K562 (cell line): ENCODE results near the gene TMEM234. TPM values are rescaled to one million over a fixed set of nuclear protein-coding genes. Genes with fewer than 3 reads are reported as not detected.

ENCODE experiments used
- ATAC-seq: fragments of 200-7000 bp; cut with Tn5 transposase; 3 replicates; pipeline ENCODE4 v1.9.1; 2020; ENCODE audit warnings: moderate library complexity
- BruUV-seq: library from RNA; stranded (reverse); fragments of 400-500 nt; replicated peaks from 2 replicates; lab custom pipeline; 2021; lab: Mats Ljungman, UMichigan
- CTCF ChIA-PET: fragments of 300-600 bp; formaldehyde crosslinking; extraction: SDS; loops from one replicate; lab custom pipeline; 2021; ENCODE audit warnings: low intra/inter-chr PET ratio; lab: Yijun Ruan, JAX
- POLR2A ChIA-PET: fragments of 300-600, 350-650 bp; sonication (Branson Sonifier 250); formaldehyde crosslinking; extraction: SDS; loops from one replicate; lab custom pipeline; 2021; ENCODE audit warnings: antibody characterized with exemption, inconsistent platforms; lab: Yijun Ruan, JAX
- DNase-seq, 4 experiments: peaks; one replicate each; pipeline versions ENCODE4 v3.0.0 to v3.0.0-alpha.2; 2011 to 2018; ENCODE audit warnings: low spot score in 3 of 4, mixed read lengths in 3 of 4; ENCODE audit errors: extremely low read depth in 1 of 4
- FAIRE-seq: peaks from 2 replicates; lab custom pipeline; 2011; peaks lifted over from hg19 to GRCh38; lab: Jason Lieb, UNC
- H2AFZ ChIP-seq: 2 replicates; pipeline ENCODE4 v1.6.0; 2011; ENCODE audit warnings: low read depth, low read length, control low read depth, inconsistent platforms
- H3K27ac ChIP-seq: fragments of 200-600 bp; 3 replicates; pipeline ENCODE4 v1.8.0; 2011; ENCODE audit warnings: low read depth, mild to moderate bottlenecking, control low read depth, inconsistent platforms, low read length, moderate library complexity, mixed read lengths; ENCODE audit errors: extremely low read depth
- H3K27me3 ChIP-seq, 2 experiments: fragments of 300-600 bp in 1 of 2; 2 replicates in 1 of 2; 3 replicates in 1 of 2; pipeline versions ENCODE4 v1.6.0 to v1.8.0; 2011; ENCODE audit warnings: inconsistent platforms in 2 of 2, low read length in 2 of 2, mild to moderate bottlenecking in 1 of 2, mixed read lengths in 1 of 2, moderate library complexity in 1 of 2; ENCODE audit not compliant: control insufficient read depth in 2 of 2, insufficient read depth in 2 of 2
- H3K36me3 ChIP-seq: fragments of 300-600 bp; 3 replicates; pipeline ENCODE4 v1.8.0; 2011; ENCODE audit warnings: mild to moderate bottlenecking, low read length, inconsistent platforms; ENCODE audit not compliant: control insufficient read depth, insufficient read depth
- H3K4me1 ChIP-seq, 2 experiments: fragments of 200-600 bp in 1 of 2; replicated peaks in 1 of 2; 2 replicates in 1 of 2; 3 replicates in 1 of 2; pipeline versions ENCODE4 v1.5.1 to v1.8.0; 2011; ENCODE audit warnings: inconsistent platforms in 2 of 2, low read length in 2 of 2, mild to moderate bottlenecking in 1 of 2, mixed read lengths in 1 of 2, moderate library complexity in 1 of 2; ENCODE audit not compliant: control insufficient read depth in 2 of 2, insufficient read depth in 2 of 2
- H3K4me2 ChIP-seq: 2 replicates; pipeline ENCODE4 v1.6.1; 2011; ENCODE audit warnings: low read length, control low read depth, inconsistent platforms, mixed read lengths; ENCODE audit not compliant: insufficient read depth
- H3K4me3 ChIP-seq: fragments of 200-600 bp; sonication (generic), shearing (Covaris generic); 2 replicates; pipeline ENCODE4 v1.5.1; 2016; ENCODE audit warnings: control low read depth, inconsistent platforms
- H3K79me2 ChIP-seq: fragments of 200-600 bp; 3 replicates; pipeline ENCODE4 v1.8.0; 2011; ENCODE audit warnings: low read length, inconsistent platforms; ENCODE audit not compliant: control insufficient read depth, insufficient read depth
- H3K9ac ChIP-seq, 2 experiments: 2 replicates each; pipeline versions ENCODE4 v1.6.0 to v1.6.1; 2011; ENCODE audit warnings: low read depth in 2 of 2, low read length in 2 of 2, control low read depth in 1 of 2, inconsistent platforms in 1 of 2, mild to moderate bottlenecking in 1 of 2, mixed read lengths in 1 of 2; ENCODE audit not compliant: insufficient read depth in 1 of 2
- H3K9me1 ChIP-seq: one replicate; pipeline ENCODE4 v1.6.0; 2011; ENCODE audit warnings: inconsistent platforms, mild to moderate bottlenecking, low read length, moderate library complexity; ENCODE audit not compliant: control insufficient read depth, insufficient read depth
- H3K9me3 ChIP-seq: replicated peaks from 2 replicates; pipeline ENCODE4 v1.5.1; 2011; ENCODE audit warnings: low read depth, low read length, inconsistent platforms; ENCODE audit not compliant: control insufficient read depth, insufficient read depth
- H4K20me1 ChIP-seq: replicated peaks from 2 replicates; pipeline ENCODE4 v1.6.1; 2011; ENCODE audit warnings: low read length, inconsistent platforms, mixed read lengths; ENCODE audit not compliant: control insufficient read depth, insufficient read depth
- CBX2 ChIP-seq: fragments of 200-600 bp; sonication (generic); IDR thresholded peaks from one replicate; pipeline ENCODE4 v1.6.1; 2012; ENCODE audit warnings: mild to moderate bottlenecking, low read length, inconsistent platforms; ENCODE audit not compliant: insufficient read depth, poor library complexity, severe bottlenecking
- EZH2 ChIP-seq: IDR thresholded peaks from 2 replicates; pipeline ENCODE4 v1.6.1; 2012; ENCODE audit warnings: low read depth, mild to moderate bottlenecking, inconsistent platforms, low read length, borderline replicate concordance
- GATAD2A ChIP-seq: fragments of 450-650 bp; IDR thresholded peaks from 2 replicates; pipeline ENCODE4 v1.6.1; 2017
- HDGF ChIP-seq: fragments of 450-650 bp; IDR thresholded peaks from 2 replicates; pipeline ENCODE4 v1.6.1; 2016
- MAFG ChIP-seq: fragments of 450-650 bp; conservative IDR thresholded peaks from 2 replicates; pipeline ENCODE4 v1.6.1; 2016; ENCODE audit warnings: missing genetic modification characterization, missing compliant biosample characterization
- NCOA2 ChIP-seq, 2 experiments: fragments of 450-650 bp; IDR thresholded peaks; 2 replicates each; pipeline ENCODE4 v1.6.1; 2018; ENCODE audit warnings: mild to moderate bottlenecking in 2 of 2, moderate library complexity in 1 of 2; ENCODE audit not compliant: partially characterized antibody in 2 of 2
- PHB2 ChIP-seq: fragments of 450-650 bp; IDR thresholded peaks from 2 replicates; pipeline ENCODE4 v1.6.1; 2017; ENCODE audit warnings: low read depth
- POLR2H ChIP-seq: IDR thresholded peaks from 2 replicates; pipeline ENCODE4 v1.6.1; 2016; ENCODE audit warnings: missing genetic modification characterization, low read depth, mild to moderate bottlenecking, control low read depth, missing compliant biosample characterization, moderate library complexity
- RBM39 ChIP-seq: fragments of 200-400 bp; formaldehyde crosslinking; optimal IDR thresholded peaks from 2 replicates; pipeline ENCODE3; 2018; ENCODE audit warnings: low read depth, low read length
- RNF219 ChIP-seq: fragments of 250-450 bp; sonication (Bioruptor Pico); IDR thresholded peaks from 2 replicates; pipeline ENCODE4 v1.5.0; 2022; ENCODE audit warnings: mild to moderate bottlenecking
- SAP30 ChIP-seq: fragments of 200-600 bp; sonication (generic); IDR thresholded peaks from 2 replicates; pipeline ENCODE4 v1.6.1; 2012; ENCODE audit warnings: borderline replicate concordance, low read depth, mild to moderate bottlenecking, moderate library complexity, low read length, control low read depth, inconsistent platforms; ENCODE audit not compliant: insufficient read depth, poor library complexity, severe bottlenecking
- SMAD3 ChIP-seq: fragments of 450-650 bp; formaldehyde crosslinking; conservative IDR thresholded peaks from 2 replicates; pipeline ENCODE4 v1.4.0; 2020; ENCODE audit warnings: mild to moderate bottlenecking
- SMAD4 ChIP-seq: fragments of 250-450 bp; sonication (Bioruptor Pico); conservative IDR thresholded peaks from 2 replicates; pipeline ENCODE4 v1.8.0; 2021; ENCODE audit warnings: inconsistent platforms, mild to moderate bottlenecking, moderate library complexity
- TBP ChIP-seq: optimal IDR thresholded peaks from 2 replicates; pipeline ENCODE3; 2011; ENCODE audit warnings: low read depth, low read length, improper control_type of control experiment
- TRIM28 ChIP-seq: fragments of 450-650 bp; IDR thresholded peaks from 2 replicates; pipeline ENCODE4 v1.6.1; 2017
- U2AF1 ChIP-seq: fragments of 200-400 bp; formaldehyde crosslinking; optimal IDR thresholded peaks from 2 replicates; pipeline ENCODE3; 2017; ENCODE audit warnings: mild to moderate bottlenecking, low read depth, low read length, moderate library complexity
- ZFP36 ChIP-seq: fragments of 150-350 bp; IDR thresholded peaks from 2 replicates; pipeline ENCODE4 v1.6.1; 2018; ENCODE audit warnings: low read length, low read depth; ENCODE audit not compliant: partially characterized antibody
- ZFX ChIP-seq: sonication (generic); formaldehyde crosslinking; IDR thresholded peaks from 2 replicates; pipeline ENCODE4 v1.8.0; 2022; ENCODE audit warnings: mild to moderate bottlenecking, missing genetic modification reagents, moderate library complexity
- ZNF347 ChIP-seq: fragments of 450-650 bp; formaldehyde crosslinking; IDR thresholded peaks from 2 replicates; pipeline ENCODE4 v1.4.0; 2020; ENCODE audit warnings: low read depth, mild to moderate bottlenecking, moderate library complexity
- ZNF384 ChIP-seq: IDR thresholded peaks from 2 replicates; pipeline ENCODE4 v1.6.1; 2012; ENCODE audit warnings: low read depth, low read length, improper control_type of control experiment
- ZNF561 ChIP-seq: fragments of 450-650 bp; formaldehyde crosslinking; conservative IDR thresholded peaks from 2 replicates; pipeline ENCODE4 v1.4.0; 2020; ENCODE audit warnings: mild to moderate bottlenecking, moderate library complexity
- ZNF589 ChIP-seq: fragments of 200-800 bp; sonication (Bioruptor generic); IDR thresholded peaks from 2 replicates; pipeline ENCODE4 v1.6.1; 2016; ENCODE audit warnings: low read depth, missing genetic modification characterization, missing compliant biosample characterization
- WGBS: fragments of 100-300 bp; shearing (Covaris generic); methylation state at CpG from one replicate; pipeline ENCODE4 v1.1.6; 2016; ENCODE audit warnings: low coverage, mixed read lengths; ENCODE audit not compliant: insufficient coverage; ENCODE audit errors: missing lambda C conversion rate; 5-methylcytosine and 5-hydroxymethylcytosine counted together
- in situ Hi-C: fragments of 300-500 bp; cut with MboI; formaldehyde crosslinking; loops from 4 replicates; pipeline ENCODE4 v1.15.0; 2018; ENCODE audit warnings: inconsistent platforms, mixed read lengths
- intact Hi-C: fragments of 100-400 bp; cut with micrococcal nuclease; formaldehyde crosslinking; loops from 2 replicates; pipeline ENCODE4 v1.14.2; 2022
- polyA plus RNA-seq, 8 experiments: library from polyadenylated mRNA; depleted of rRNA in 4 of 8; stranded (reverse) in 5 of 8; unstranded in 3 of 8; fragments of >200 nt; fragmentation: Nextera tagmentation in 2 of 8; fragmentation: Illumina TruSeq in 1 of 8; extraction: Ambion mirVana in 2 of 8; extraction: Trizol in 1 of 8; gene quantifications; 2 replicates each; pipeline versions ENCODE4 v1.2.1 to v1.2.3, GENCODE V29; 2011 to 2014; ENCODE audit warnings: inconsistent platforms in 1 of 8, missing spikeins in 1 of 8
- total RNA-seq, 7 experiments: library from RNA; depleted of rRNA in 6 of 7; stranded (reverse); fragments of >200 nt in 6 of 7; fragmentation: Illumina TruSeq in 2 of 7; extraction: Trizol in 2 of 7; gene quantifications; 2 replicates each; pipeline versions ENCODE4 v1.2.1 to v1.2.3, GENCODE V29; 2011 to 2021; ENCODE audit warnings: low replicate concordance in 1 of 7

The TMEM234 gene
- total and polyA plus RNA-seq, 9 of the 15 experiments (the other 6 are each of a cell fraction or from before 2014, with no cell fraction given), result 5.0 to 12.9 (median 7.6) TPM

DNA sequence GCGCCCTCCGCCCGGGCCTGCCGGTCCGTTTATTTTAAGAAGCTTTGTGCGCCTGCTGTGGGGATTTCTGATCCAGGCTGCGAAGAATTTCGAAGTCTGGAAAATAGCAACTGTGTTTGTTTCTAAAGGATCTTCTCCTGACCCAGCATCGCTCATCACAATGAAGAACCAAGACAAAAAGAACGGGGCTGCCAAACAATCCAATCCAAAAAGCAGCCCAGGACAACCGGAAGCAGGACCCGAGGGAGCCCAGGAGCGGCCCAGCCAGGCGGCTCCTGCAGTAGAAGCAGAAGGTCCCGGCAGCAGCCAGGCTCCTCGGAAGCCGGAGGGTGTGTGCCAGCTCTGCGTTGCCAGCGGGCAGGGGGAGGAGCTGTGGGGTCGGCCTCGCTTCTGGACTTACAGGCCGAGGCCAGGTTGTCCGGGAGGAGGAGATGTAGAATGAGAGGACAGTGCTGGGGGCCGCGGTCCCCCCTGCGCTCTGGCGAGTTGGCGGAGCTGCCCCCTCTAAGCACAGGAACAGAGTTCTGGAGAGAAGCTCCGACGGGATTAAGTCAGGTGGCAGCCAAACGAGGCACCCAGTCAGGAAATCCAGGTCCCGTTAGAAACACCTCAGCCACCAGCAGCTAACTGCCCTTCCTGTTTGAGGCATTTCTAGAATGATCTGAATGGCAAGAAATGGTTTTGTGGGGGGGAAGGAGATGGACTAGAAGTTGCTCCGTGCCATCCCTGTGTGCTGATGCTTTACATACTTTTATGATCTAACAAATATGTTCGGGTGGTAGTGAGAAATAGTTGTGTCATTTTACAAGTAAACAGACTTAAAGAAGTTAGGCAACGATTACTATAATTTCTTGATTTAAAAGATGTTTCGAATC lies 41.7 kb downstream of the TMEM234 start:
- no peaks in the 10 kb centered on the region; the same call in 1 of the 2 replicates for H4K20me1 ChIP-seq
- peak; percentile 56 to 66 (median 61) for DNase-seq
- H3K27me3 ChIP-seq, result no peaks in the 10 kb centered on the region
- H3K9me3 ChIP-seq, result no peaks in the 10 kb centered on the region
- peaks cover 4% of the 10 kb centered on the region for H3K9me1 ChIP-seq
- intact Hi-C loops (loop anchor here (5.0 to 10.0 kb wide), 2 partner anchors 53 to 166 kb away; partner anchors contain the start of gene KHDRBS1), in situ Hi-C loops (no loop called here)
- ChIA-PET CTCF (interaction anchor here (0.7 kb wide), 1 partner anchor 12 kb away, joined by 3 read pairs; no protein-coding TSS in a partner anchor), POLR2A (interaction anchor here (0.6 to 11.6 kb wide), 14 partner anchors 7 to 177 kb away, joined by 3 to 201 read pairs (median 3); partner anchors contain the start of genes CCDC28B, HDAC1 and KPNA6)
- H2AFZ ChIP-seq, result peak overlapping the region; percentile 97
- peaks cover 55% of the 10 kb centered on the region for H3K79me2 ChIP-seq
- no TSS peak for BruUV-seq
- peak; percentile 54 for FAIRE-seq
- H3K4me2 ChIP-seq, result peak overlapping the region; percentile 92
- peak overlapping the region; percentile 94 to 97 for H3K9ac ChIP-seq
- H3K27ac ChIP-seq, result peak overlapping the region; percentile 89
- H3K4me3 ChIP-seq, result peak overlapping the region; percentile 77
- peaks cover 44% of the 10 kb centered on the region for H3K36me3 ChIP-seq
- peaks cover 25 to 30% of the 10 kb centered on the region in 2 experiments for H3K4me1 ChIP-seq
- ATAC-seq, result peak; percentile 25
- WGBS, result 1% methylated on average over 36 of the region's 36 CpGs
- TF ChIP-seq GATAD2A (no peak), NCOA2 (IDR thresholded peaks at IDR 0.05; ENCODE audit: partially characterized antibody in 2 of 2) (no peak), RBM39 (no peak), SAP30 (peak; percentile 3), TRIM28 (no peak), PHB2 (no peak), ZNF347 (no peak), U2AF1 (no peak), ZNF589 (CRISPR knock-in tag) (no peak), CBX2 (no peak), MAFG (tag) (no peak), SMAD3 (CRISPR knock-in tag) (no peak), EZH2 (no peak), SMAD4 (CRISPR knock-in tag) (no peak), RNF219 (CRISPR knock-in tag) (no peak), ZNF384 (no peak), ZFP36 (no peak), ZFX (CRISPR knock-in tag) (no peak; the same call in 1 of the 2 replicates), POLR2H (no peak), TBP (no peak), HDGF (no peak; the same call in 1 of the 2 replicates), ZNF561 (CRISPR knock-in tag) (no peak)
